ENCODE measurements around the gene USP7. TPM values are rescaled to one million over a fixed set of nuclear protein-coding genes. Genes with fewer than 3 reads are reported as not detected.

USP7 gene
- total and polyA plus RNA-seq, 2 donors: 39.1 to 100 TPM

DNA sequence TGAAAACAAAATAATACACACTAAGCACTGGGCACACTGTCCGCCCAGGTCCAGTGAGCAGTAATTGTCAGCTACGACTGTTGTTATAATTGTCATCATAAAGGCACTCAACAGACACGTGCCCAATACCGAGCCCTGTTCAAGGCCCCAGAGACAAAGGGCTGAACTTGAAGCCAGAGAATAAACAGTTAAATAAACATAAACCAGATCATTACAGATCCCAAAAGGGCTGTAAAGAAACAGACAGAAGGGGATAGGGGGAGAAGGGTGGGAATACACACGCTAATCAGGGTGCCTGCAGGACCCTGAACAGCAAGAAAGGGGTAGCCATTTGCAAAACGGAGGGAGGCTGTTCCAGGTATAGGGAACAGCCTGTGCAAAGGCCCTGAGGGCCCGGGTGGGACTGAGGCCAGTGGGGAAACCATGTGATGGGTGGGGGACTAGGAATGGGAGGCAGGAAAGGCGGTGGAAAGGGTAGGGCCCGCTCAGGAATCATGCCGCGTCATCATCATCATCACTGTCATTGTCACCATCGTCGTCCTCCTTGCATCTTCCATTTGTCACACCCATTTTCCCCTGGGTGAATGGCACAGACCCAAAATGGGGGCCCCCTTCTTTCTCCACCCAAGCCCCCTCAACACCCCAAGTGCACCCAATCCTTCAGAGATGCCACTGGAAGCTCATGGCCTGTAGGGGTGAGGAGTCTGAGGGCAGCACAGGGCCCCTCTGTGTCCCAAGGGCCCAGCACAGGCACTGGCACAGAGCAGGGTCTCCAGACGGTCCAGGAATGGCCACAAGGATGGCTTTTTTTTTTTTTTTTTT, 101.2 kb downstream of the USP7 start:
- Histone ChIP-seq H3K4me3 (ENCODE audit: low read depth, low read length) (no peak overlapping the region), H3K36me3 (ENCODE audit: insufficient read depth) (no peaks in the 10 kb centered on the region), H3K4me1 (ENCODE audit: insufficient read depth) (no peaks in the 10 kb centered on the region), H3K27ac (ENCODE audit: low read depth) (no peak overlapping the region)
- WGBS: 82% methylated on average over 14 of the region's 14 CpGs
- no peak for DNase-seq (ENCODE audit: extremely low spot score)

- WGBS: 67% methylated on average over 14 of the region's 14 CpGs
- Histone ChIP-seq H3K4me1 (ENCODE audit: insufficient read depth) (no peaks in the 10 kb centered on the region), H3K36me3 (ENCODE audit: insufficient read depth) (no peaks in the 10 kb centered on the region), H3K4me3 (ENCODE audit: low read depth, low read length) (no peak overlapping the region), H3K27ac (ENCODE audit: low read depth) (no peak overlapping the region)
- DNase-seq (ENCODE audit: extremely low spot score): no peak
Observed at GRCh38 chr16:8861563-8862308, 102.0 kb downstream of the USP7 start.

GRCh38 chr16:8859913-8860881, 103.5 kb downstream of the USP7 start:
- 64% methylated on average over 25 of the region's 25 CpGs for WGBS
- Histone ChIP-seq H3K36me3 (ENCODE audit: insufficient read depth) (no peaks in the 10 kb centered on the region), H3K27ac (ENCODE audit: low read depth) (no peak overlapping the region), H3K4me1 (ENCODE audit: insufficient read depth) (no peaks in the 10 kb centered on the region), H3K4me3 (ENCODE audit: low read depth, low read length) (no peak overlapping the region)
- DNase-seq (ENCODE audit: extremely low spot score): no peak

- WGBS: 91% methylated on average over 31 of the region's 31 CpGs
- H3K4me1 ChIP-seq (ENCODE audit: insufficient read depth): no peaks in the 10 kb centered on the region
- DNase-seq (ENCODE audit: extremely low spot score): no peak
- H3K4me3 ChIP-seq (ENCODE audit: low read depth, low read length): no peak overlapping the region
- peaks cover 2% of the 10 kb centered on the region for H3K36me3 ChIP-seq (ENCODE audit: insufficient read depth)
- no peak overlapping the region for H3K27ac ChIP-seq (ENCODE audit: low read depth)
Observed at GRCh38 chr16:8858994-8859912, 104.5 kb downstream of the USP7 start.

DNA sequence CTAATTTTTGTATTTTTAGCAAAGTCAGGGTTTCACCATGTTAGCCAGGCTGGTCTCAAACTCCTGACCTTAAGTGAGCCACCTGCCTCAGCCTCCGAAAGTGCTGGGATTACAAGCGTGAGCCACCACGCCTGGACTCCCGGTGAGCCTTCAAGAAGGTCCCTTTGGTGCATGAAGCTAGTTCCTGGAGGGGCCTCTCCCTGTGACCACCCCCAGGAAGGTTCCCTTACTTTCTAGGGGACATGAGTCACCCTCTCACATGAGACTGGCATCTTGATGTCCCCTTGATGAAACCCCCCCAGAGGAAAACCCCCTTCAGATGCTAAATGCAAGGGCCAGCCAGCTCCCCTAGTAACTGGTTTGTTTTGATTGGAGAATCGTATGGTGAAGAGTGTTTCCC, 107.7 kb downstream of the USP7 start:
- Histone ChIP-seq H3K4me1 (ENCODE audit: insufficient read depth) (no peaks in the 10 kb centered on the region), H3K4me3 (ENCODE audit: low read depth, low read length) (no peak overlapping the region), H3K27ac (ENCODE audit: low read depth) (no peak overlapping the region), H3K36me3 (ENCODE audit: insufficient read depth) (peaks cover 2% of the 10 kb centered on the region)
- DNase-seq (ENCODE audit: extremely low spot score): no peak
- WGBS: 55% methylated on average over 5 of the region's 5 CpGs

DNA sequence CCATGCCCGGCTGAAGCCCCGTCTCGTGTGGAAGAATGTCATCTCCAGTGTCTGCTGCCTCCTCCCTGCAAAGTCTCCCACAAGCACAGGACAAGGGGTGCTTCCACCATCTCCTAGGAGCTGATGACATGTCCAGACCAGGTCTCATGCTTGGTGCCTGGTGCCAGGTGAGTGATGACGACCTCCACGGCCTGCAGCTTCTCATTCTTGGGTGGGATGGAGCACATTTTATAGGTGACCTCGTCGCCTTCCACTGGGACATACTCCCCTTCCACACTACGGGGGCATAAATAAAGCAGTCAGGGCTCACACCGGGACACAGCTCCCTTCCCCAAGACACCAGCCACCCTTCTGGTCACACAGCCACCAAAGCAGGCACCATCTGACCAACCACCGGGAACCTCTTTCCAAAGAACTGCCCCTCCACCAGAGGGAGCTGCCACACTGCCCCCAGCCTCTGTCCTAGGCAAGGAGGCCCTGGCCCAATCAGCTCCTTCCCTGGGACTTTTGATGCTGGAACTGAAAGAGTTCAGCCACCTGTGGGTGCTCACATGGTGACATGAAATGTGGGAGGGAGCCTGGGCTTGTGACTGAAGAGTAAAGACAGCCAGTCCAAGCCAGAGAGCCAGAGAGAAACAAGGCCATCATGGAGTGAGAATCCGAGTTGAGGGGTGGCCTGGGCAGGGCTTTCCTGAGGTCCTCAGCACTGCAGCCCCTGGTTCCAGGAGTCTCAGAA, 108.5 kb downstream of the USP7 start:
- H3K36me3 ChIP-seq (ENCODE audit: insufficient read depth): peaks cover 2% of the 10 kb centered on the region
- H3K4me3 ChIP-seq (ENCODE audit: low read depth, low read length): no peak overlapping the region
- no peak for DNase-seq (ENCODE audit: extremely low spot score)
- no peaks in the 10 kb centered on the region for H3K4me1 ChIP-seq (ENCODE audit: insufficient read depth)
- no peak overlapping the region for H3K27ac ChIP-seq (ENCODE audit: low read depth)
- WGBS: 91% methylated on average over 11 of the region's 11 CpGs

- 90% methylated on average over 9 of the region's 9 CpGs for WGBS
- Histone ChIP-seq H3K27ac (ENCODE audit: low read depth) (no peak overlapping the region), H3K4me3 (ENCODE audit: low read depth, low read length) (no peak overlapping the region), H3K4me1 (ENCODE audit: insufficient read depth) (no peaks in the 10 kb centered on the region), H3K36me3 (ENCODE audit: insufficient read depth) (peaks cover 2% of the 10 kb centered on the region)
- no peak for DNase-seq (ENCODE audit: extremely low spot score)
Observed at GRCh38 chr16:8854298-8854948, 109.3 kb downstream of the USP7 start.

DNA sequence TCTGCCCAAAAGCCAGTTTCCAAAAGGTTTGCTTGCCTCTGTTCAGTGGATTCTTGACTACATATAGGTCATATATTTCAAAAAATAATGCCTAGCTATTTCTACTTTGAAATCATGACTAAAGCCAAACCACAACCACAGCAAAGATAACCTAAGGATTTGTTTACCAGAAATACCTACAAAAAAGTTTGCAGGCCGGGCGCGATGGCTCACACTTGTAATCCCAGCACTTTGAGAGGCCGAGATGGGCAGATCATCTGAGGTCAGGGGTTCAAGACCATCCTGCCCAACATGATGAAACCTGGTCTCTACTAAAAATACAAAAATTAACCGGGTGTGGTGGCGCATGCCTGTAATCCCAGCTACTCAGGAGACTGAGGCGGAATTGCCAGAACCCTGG, 110.1 kb downstream of the USP7 start:
- Histone ChIP-seq H3K27ac (ENCODE audit: low read depth) (no peak overlapping the region), H3K4me1 (ENCODE audit: insufficient read depth) (no peaks in the 10 kb centered on the region), H3K36me3 (ENCODE audit: insufficient read depth) (peaks cover 2% of the 10 kb centered on the region), H3K4me3 (ENCODE audit: low read depth, low read length) (no peak overlapping the region)
- DNase-seq (ENCODE audit: extremely low spot score): no peak
- 90% methylated on average over 7 of the region's 7 CpGs for WGBS

GRCh38 chr16:8853150-8853549, 110.6 kb downstream of the USP7 start:
- Histone ChIP-seq H3K36me3 (ENCODE audit: insufficient read depth) (peaks cover 4% of the 10 kb centered on the region), H3K4me1 (ENCODE audit: insufficient read depth) (no peaks in the 10 kb centered on the region), H3K27ac (ENCODE audit: low read depth) (no peak overlapping the region), H3K4me3 (ENCODE audit: low read depth, low read length) (no peak overlapping the region)
- no peak for DNase-seq (ENCODE audit: extremely low spot score)
- 85% methylated on average over 7 of the region's 7 CpGs for WGBS

DNA sequence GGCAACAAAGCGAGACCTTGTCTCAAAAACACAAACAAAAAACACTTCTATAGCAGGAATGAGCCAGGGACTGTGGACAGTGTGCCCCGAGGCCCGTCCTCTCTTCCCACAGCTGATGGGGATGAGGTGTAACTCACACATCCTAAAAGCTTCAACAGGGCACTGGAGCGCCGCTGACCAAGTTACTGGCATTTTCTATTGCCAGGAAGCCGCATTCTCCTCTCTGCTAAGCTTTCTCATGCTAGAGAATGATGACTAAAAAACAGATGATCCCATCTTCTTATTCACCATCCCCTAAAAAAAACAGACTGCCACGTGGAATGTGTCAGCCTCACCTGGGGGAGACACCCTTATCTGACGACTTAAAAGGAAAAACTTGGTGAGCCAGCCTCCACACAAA, 111.2 kb downstream of the USP7 start:
- DNase-seq (ENCODE audit: extremely low spot score): no peak
- WGBS: 66% methylated on average over 8 of the region's 8 CpGs
- no peak overlapping the region for H3K27ac ChIP-seq (ENCODE audit: low read depth)

GRCh38 chr16:8851761-8852403, 111.8 kb downstream of the USP7 start:
- Histone ChIP-seq H3K36me3 (ENCODE audit: insufficient read depth) (peaks cover 4% of the 10 kb centered on the region), H3K4me1 (ENCODE audit: insufficient read depth) (no peaks in the 10 kb centered on the region), H3K27ac (ENCODE audit: low read depth) (no peak overlapping the region), H3K4me3 (ENCODE audit: low read depth, low read length) (no peak overlapping the region)
- DNase-seq (ENCODE audit: extremely low spot score): no peak
- WGBS: 87% methylated on average over 8 of the region's 8 CpGs

More for the DNA sequence above, 111.2 kb downstream of the USP7 start:
- Histone ChIP-seq H3K4me3 (ENCODE audit: low read depth, low read length) (no peak overlapping the region), H3K4me1 (ENCODE audit: insufficient read depth) (no peaks in the 10 kb centered on the region), H3K36me3 (ENCODE audit: insufficient read depth) (peaks cover 4% of the 10 kb centered on the region)

All from urinary bladder (tissue), 4 donors.